Mesendoderm (in vitro differentiated cells): Measurements from ENCODE around the gene QSER1.
A peak's percentile ranks its signal among the peaks of the same experiment; 100 is the strongest.

ENCODE experiments used
- DNase-seq: peaks from one replicate; pipeline ENCODE4 v3.0.0; 2013
- H2AK5ac ChIP-seq: 2 replicates; pipeline ENCODE4 v1.6.1; 2013; ENCODE audit warnings: low read length, inconsistent platforms
- H2BK120ac ChIP-seq: 2 replicates; pipeline ENCODE4 v1.6.1; 2013; ENCODE audit warnings: low read depth, mild to moderate bottlenecking, low read length, moderate library complexity, mixed read lengths
- H2BK15ac ChIP-seq: replicated peaks from 2 replicates; pipeline ENCODE4 v1.6.1; 2013; ENCODE audit warnings: low read depth, mild to moderate bottlenecking, moderate library complexity
- H2BK5ac ChIP-seq: 2 replicates; pipeline ENCODE4 v1.6.1; 2013; ENCODE audit warnings: low read length, inconsistent platforms
- H3K18ac ChIP-seq: 2 replicates; pipeline ENCODE4 v1.6.1; 2013; ENCODE audit warnings: mild to moderate bottlenecking, low read length, mixed read lengths
- H3K23ac ChIP-seq: one replicate; pipeline ENCODE4 v1.6.1; 2013; ENCODE audit warnings: low read length
- H3K27ac ChIP-seq: 2 replicates; pipeline ENCODE4 v1.5.1; 2013; ENCODE audit warnings: low read depth, mild to moderate bottlenecking, inconsistent platforms, low read length, moderate library complexity
- H3K27me3 ChIP-seq: 2 replicates; pipeline ENCODE4 v1.6.1; 2013; ENCODE audit warnings: low read length, control low read depth, mild to moderate bottlenecking, inconsistent platforms; ENCODE audit not compliant: insufficient read depth, poor library complexity
- H3K36me3 ChIP-seq: 2 replicates; pipeline ENCODE4 v1.6.1; 2013; ENCODE audit warnings: low read length, inconsistent platforms; ENCODE audit not compliant: control insufficient read depth, insufficient read depth
- H3K4ac ChIP-seq: one replicate; pipeline ENCODE4 v1.6.1; 2013; ENCODE audit warnings: low read depth, mild to moderate bottlenecking, low read length, moderate library complexity
- H3K4me1 ChIP-seq: 2 replicates; pipeline ENCODE4 v1.6.1; 2013; ENCODE audit warnings: low read depth, low read length, inconsistent platforms; ENCODE audit not compliant: control insufficient read depth
- H3K4me2 ChIP-seq: 2 replicates; pipeline ENCODE4 v1.6.1; 2013; ENCODE audit warnings: low read length
- H3K4me3 ChIP-seq: 2 replicates; pipeline ENCODE4 v1.5.1; 2013; ENCODE audit warnings: mild to moderate bottlenecking, low read length
- H3K56ac ChIP-seq: one replicate; pipeline ENCODE4 v1.6.1; 2013; ENCODE audit warnings: low read length
- H3K79me1 ChIP-seq: 2 replicates; pipeline ENCODE4 v1.6.1; 2013; ENCODE audit warnings: low read length, inconsistent platforms
- H3K79me2 ChIP-seq: 2 replicates; pipeline ENCODE4 v1.6.1; 2013; ENCODE audit warnings: mild to moderate bottlenecking, low read length; ENCODE audit not compliant: control insufficient read depth, insufficient read depth
- H3K9ac ChIP-seq: 2 replicates; pipeline ENCODE4 v1.6.1; 2013; ENCODE audit warnings: low read length, inconsistent platforms
- H4K5ac ChIP-seq: one replicate; pipeline ENCODE4 v1.6.1; 2013; ENCODE audit warnings: low read length
- H4K8ac ChIP-seq: one replicate; pipeline ENCODE4 v1.6.1; 2013; ENCODE audit warnings: low read depth, mild to moderate bottlenecking, control low read depth, low read length, moderate library complexity
- WGBS: extraction: QIAGEN DNeasy Blood & Tissue Kit; methylation state at CpG from one replicate; pipeline ENCODE4 v1.1.7; 2013; ENCODE audit warnings: low lambda C conversion rate, missing lambda C conversion rate; ENCODE audit not compliant: insufficient coverage; ENCODE audit errors: extremely low coverage; 5-methylcytosine and 5-hydroxymethylcytosine counted together

Gene QSER1

DNA sequence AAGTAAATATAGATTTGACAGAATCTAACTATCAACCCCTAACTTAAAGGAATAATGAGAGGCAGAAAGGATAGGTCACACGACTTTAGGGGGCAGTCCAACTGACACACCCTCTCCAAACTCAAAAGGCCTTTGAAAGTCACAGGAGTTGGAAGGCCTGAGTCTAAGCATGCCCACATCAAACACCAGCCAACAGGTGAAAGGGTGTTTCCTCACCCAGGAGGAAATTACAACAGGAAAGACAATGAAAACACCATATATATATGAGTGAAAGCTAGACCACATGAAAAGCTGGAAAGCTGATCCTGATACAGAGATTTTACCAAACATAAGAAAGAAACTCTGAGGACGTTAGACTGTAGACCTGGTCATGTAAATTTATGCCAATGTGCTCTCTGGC, 112.6 kb downstream of the QSER1 start:
- Histone ChIP-seq H3K4ac (no peak overlapping the region), H3K9ac (no peak overlapping the region), H3K79me2 (no peaks in the 10 kb centered on the region), H4K5ac (no peak overlapping the region), H3K4me3 (no peak overlapping the region), H2BK15ac (no peak overlapping the region), H3K18ac (no peak overlapping the region), H3K23ac (no peak overlapping the region), H2BK5ac (no peak overlapping the region), H2BK120ac (no peak overlapping the region), H3K27me3 (no peaks in the 10 kb centered on the region), H3K4me2 (no peak overlapping the region), H3K79me1 (no peaks in the 10 kb centered on the region), H3K4me1 (no peaks in the 10 kb centered on the region), H4K8ac (no peak overlapping the region), H3K56ac (no peak overlapping the region), H3K27ac (no peak overlapping the region), H2AK5ac (no peak overlapping the region), H3K36me3 (no peaks in the 10 kb centered on the region)
- WGBS = no CpG with 5 or more reads among the region's 2 CpGs
- DNase-seq = no peak

DNA sequence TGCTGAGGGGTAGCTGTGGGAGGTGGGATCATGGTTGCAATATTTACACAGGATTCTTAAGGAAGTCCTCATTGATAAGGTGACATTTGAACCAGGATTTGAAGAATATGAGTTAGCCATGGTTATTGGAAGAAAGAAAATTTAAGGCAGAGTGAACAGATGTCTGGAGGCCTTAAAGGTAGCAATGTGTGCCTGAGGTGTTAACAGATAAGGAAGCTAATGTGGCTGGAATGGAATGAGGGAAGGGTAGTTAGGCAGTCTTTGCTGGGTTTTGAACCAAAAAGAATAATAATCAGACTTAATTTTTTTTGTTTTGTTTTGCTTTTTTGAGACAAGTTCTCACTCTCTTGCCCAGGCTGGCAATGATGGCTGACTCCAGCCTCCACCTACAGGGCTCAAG, 113.4 kb downstream of the QSER1 start:
- Histone ChIP-seq H2BK120ac (no peak overlapping the region), H3K9ac (no peak overlapping the region), H3K56ac (no peak overlapping the region), H3K18ac (no peak overlapping the region), H4K8ac (no peak overlapping the region), H3K36me3 (no peaks in the 10 kb centered on the region), H4K5ac (no peak overlapping the region), H3K4me2 (no peak overlapping the region), H3K79me2 (no peaks in the 10 kb centered on the region), H2BK5ac (no peak overlapping the region), H3K27me3 (no peaks in the 10 kb centered on the region), H3K4ac (no peak overlapping the region), H2AK5ac (no peak overlapping the region), H3K4me3 (no peak overlapping the region), H2BK15ac (no peak overlapping the region), H3K4me1 (no peaks in the 10 kb centered on the region), H3K79me1 (no peaks in the 10 kb centered on the region), H3K23ac (no peak overlapping the region), H3K27ac (no peak overlapping the region)
- no peak for DNase-seq

DNA sequence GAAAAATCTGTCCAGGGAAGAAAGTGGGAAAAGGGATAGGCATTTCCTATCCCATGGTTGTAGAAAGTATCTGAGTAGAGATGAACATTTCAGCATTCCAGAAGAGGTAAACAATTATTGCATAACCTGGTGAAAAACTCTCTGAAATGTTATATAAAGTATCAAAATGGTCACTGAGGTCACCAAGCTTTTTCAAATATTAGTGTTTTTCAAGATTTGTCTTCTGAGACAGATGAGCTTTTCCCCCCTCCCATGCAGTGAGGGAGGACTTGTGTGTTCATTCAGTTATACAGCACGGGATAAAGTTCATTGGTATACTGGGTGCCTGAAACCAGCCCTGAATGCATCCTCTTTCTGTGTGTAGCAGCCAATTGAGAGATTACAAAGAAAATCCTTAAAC, 121.1 kb downstream of the QSER1 start:
- no peak overlapping the region for H4K5ac ChIP-seq
- H2AK5ac ChIP-seq = no peak overlapping the region
- DNase-seq = no peak
- no peak overlapping the region for H3K56ac ChIP-seq
- no peak overlapping the region for H3K9ac ChIP-seq
- H4K8ac ChIP-seq = no peak overlapping the region
- no peaks in the 10 kb centered on the region for H3K79me1 ChIP-seq
- H3K36me3 ChIP-seq = no peaks in the 10 kb centered on the region
- no peak overlapping the region for H2BK120ac ChIP-seq
- no CpG with 5 or more reads among the region's 1 CpG for WGBS
- H3K23ac ChIP-seq = no peak overlapping the region
- H3K27me3 ChIP-seq = no peaks in the 10 kb centered on the region
- no peak overlapping the region for H3K27ac ChIP-seq
- no peak overlapping the region for H2BK15ac ChIP-seq
- H3K4me3 ChIP-seq = no peak overlapping the region
- H3K79me2 ChIP-seq = no peaks in the 10 kb centered on the region
- no peaks in the 10 kb centered on the region for H3K4me1 ChIP-seq
- H3K4ac ChIP-seq = no peak overlapping the region
- no peak overlapping the region for H3K4me2 ChIP-seq
- H2BK5ac ChIP-seq = no peak overlapping the region
- H3K18ac ChIP-seq = no peak overlapping the region

DNA sequence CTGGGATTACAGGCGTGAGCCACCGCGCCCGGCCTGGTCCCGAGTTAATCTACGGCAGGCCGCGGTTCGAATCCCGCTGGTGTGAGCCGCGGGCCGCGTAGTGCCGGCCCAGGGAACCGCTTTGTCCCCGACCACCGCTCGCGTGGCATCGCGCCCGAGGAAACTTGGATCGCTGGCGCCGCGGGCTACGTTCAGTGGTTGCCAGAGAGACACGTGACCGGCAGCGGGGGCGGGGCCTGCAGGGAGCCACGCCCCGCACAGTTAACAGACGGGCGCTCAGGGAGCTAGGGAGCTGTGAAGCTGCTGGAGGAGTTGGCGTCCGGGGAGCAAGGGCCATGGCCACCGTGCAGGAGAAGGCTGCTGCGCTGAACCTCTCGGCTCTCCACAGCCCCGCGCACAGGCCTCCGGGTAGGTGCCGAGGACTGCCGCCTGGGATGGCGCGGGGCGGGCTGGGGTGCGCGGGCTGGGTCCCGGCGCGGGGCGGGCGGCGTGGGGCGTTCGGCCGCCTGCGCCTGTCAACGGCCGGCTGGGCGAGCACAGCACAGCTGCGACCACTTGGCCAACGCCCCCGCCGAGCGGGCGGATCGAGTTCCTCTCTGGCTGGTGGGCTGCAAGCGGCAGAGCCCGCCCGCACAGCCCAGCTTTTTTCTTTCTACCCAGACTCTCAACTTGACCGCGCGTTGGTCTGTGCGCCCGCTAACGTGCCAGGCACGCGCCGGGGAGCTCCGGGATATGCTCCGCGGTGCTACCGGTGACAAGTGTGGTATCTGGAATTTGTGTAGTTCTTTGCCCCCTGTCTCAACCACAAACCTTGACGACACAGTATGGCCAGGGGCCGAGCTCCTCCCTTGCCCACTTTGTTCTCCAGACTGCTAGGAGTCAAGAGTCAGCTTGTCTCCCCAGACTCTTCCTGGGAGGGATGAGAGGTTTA, 123.3 kb downstream of the QSER1 start, which contains the start of gene DEPDC7:
TSS of gene DEPDC7 (plus strand) at position 258 of the 931 bp plus-strand sequence. CDS start at position 336, 78 bp downstream.
- peak within 1 kb of the TSS; percentile 7 for H3K4me3 ChIP-seq
- H3K23ac ChIP-seq = no peak within 1 kb of the TSS
- H3K4me2 ChIP-seq = peak within 1 kb of the TSS; percentile 86
- H2BK5ac ChIP-seq = no peak within 1 kb of the TSS
- no peak within 1 kb of the TSS for H2BK15ac ChIP-seq
- peak within 1 kb of the TSS; percentile 70 for H3K9ac ChIP-seq
- H3K18ac ChIP-seq = peak within 1 kb of the TSS; percentile 31
- H2AK5ac ChIP-seq = no peak within 1 kb of the TSS
- H3K4me1 ChIP-seq = no peaks in the 10 kb centered on the region
- H3K36me3 ChIP-seq = no peaks in the 10 kb centered on the region
- no CpG with 5 or more reads among the region's 89 CpGs for WGBS
- H3K27me3 ChIP-seq = no peaks in the 10 kb centered on the region
- no peaks in the 10 kb centered on the region for H3K79me1 ChIP-seq
- no peak within 1 kb of the TSS for H4K8ac ChIP-seq
- peak within 1 kb of the TSS; percentile 85 for H3K56ac ChIP-seq
- H3K79me2 ChIP-seq = no peaks in the 10 kb centered on the region
- DNase-seq = peak; percentile 95
- no peak within 1 kb of the TSS for H3K27ac ChIP-seq
- H2BK120ac ChIP-seq = no peak within 1 kb of the TSS
- no peak within 1 kb of the TSS for H3K4ac ChIP-seq
- no peak within 1 kb of the TSS for H4K5ac ChIP-seq

DNA sequence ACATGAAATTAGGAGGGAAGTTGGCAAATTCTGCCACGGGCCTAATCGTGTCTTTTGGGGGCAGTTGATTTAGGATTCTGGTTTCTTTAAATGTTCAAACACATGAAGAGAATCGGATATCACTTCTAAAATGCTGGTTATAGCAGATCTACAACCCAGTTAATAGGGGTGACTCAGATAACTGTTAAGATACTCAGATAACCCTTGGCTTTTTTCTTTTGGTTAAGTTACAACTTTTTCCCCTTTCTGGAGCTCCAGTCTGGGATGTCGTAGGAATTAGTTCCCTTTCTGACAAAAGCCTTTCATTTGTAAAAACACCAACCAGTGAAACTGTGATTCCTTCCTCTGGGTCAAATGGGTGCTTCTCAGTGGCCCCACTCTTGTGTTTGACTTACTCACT, 124.0 kb downstream of the QSER1 start:
- Histone ChIP-seq H3K56ac (no peak overlapping the region), H3K23ac (no peak overlapping the region), H3K9ac (peak overlapping the region; percentile 70), H2BK15ac (no peak overlapping the region), H3K27me3 (peaks cover 2% of the 10 kb centered on the region), H3K27ac (no peak overlapping the region), H3K4me1 (no peaks in the 10 kb centered on the region), H2BK120ac (no peak overlapping the region), H4K5ac (no peak overlapping the region), H4K8ac (no peak overlapping the region), H3K4ac (no peak overlapping the region), H2AK5ac (no peak overlapping the region), H3K4me3 (no peak overlapping the region), H2BK5ac (no peak overlapping the region), H3K79me1 (no peaks in the 10 kb centered on the region), H3K36me3 (no peaks in the 10 kb centered on the region), H3K18ac (no peak overlapping the region), H3K79me2 (no peaks in the 10 kb centered on the region), H3K4me2 (no peak overlapping the region)
- WGBS = no CpG with 5 or more reads among the region's 4 CpGs
- no peak for DNase-seq

DNA sequence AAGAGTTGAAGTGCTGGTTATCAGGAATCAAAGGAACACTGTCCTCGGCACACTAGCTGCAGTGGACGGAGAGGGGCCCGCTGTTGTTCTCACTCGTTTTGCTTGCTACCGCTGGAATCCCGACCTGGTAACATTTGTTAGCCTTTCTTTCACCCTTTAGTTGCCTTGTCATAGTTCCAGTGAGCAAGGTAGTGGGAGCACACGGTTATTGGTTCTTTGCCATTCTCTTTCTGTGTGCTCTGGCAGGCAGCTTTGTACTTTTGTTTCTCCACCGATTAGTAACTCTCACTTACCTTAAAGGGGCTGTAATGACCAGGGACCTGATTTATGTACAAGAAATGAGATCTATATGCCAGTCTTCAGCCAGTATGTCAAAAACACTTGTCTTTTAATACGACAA, 124.9 kb downstream of the QSER1 start:
- no peaks in the 10 kb centered on the region for H3K36me3 ChIP-seq
- no peak overlapping the region for H3K18ac ChIP-seq
- H4K8ac ChIP-seq = no peak overlapping the region
- no peak overlapping the region for H2BK5ac ChIP-seq
- no peaks in the 10 kb centered on the region for H3K4me1 ChIP-seq
- H3K56ac ChIP-seq = no peak overlapping the region
- no peak overlapping the region for H3K23ac ChIP-seq
- H3K4me2 ChIP-seq = no peak overlapping the region
- H3K79me1 ChIP-seq = no peaks in the 10 kb centered on the region
- peak overlapping the region; percentile 14 for H3K9ac ChIP-seq
- H2BK120ac ChIP-seq = no peak overlapping the region
- peaks cover 2% of the 10 kb centered on the region for H3K27me3 ChIP-seq
- no peaks in the 10 kb centered on the region for H3K79me2 ChIP-seq
- H2AK5ac ChIP-seq = no peak overlapping the region
- H4K5ac ChIP-seq = no peak overlapping the region
- no peak overlapping the region for H3K4me3 ChIP-seq
- DNase-seq = no peak
- no CpG with 5 or more reads among the region's 9 CpGs for WGBS
- H3K27ac ChIP-seq = no peak overlapping the region
- H2BK15ac ChIP-seq = no peak overlapping the region
- H3K4ac ChIP-seq = no peak overlapping the region
